Right kidney (tissue), 1 donor: ENCODE data around the gene KLF2.

Experiments
- DNase-seq: peaks from one replicate; pipeline ENCODE4 v3.0.0-alpha.2; 2016

Gene KLF2

DNA sequence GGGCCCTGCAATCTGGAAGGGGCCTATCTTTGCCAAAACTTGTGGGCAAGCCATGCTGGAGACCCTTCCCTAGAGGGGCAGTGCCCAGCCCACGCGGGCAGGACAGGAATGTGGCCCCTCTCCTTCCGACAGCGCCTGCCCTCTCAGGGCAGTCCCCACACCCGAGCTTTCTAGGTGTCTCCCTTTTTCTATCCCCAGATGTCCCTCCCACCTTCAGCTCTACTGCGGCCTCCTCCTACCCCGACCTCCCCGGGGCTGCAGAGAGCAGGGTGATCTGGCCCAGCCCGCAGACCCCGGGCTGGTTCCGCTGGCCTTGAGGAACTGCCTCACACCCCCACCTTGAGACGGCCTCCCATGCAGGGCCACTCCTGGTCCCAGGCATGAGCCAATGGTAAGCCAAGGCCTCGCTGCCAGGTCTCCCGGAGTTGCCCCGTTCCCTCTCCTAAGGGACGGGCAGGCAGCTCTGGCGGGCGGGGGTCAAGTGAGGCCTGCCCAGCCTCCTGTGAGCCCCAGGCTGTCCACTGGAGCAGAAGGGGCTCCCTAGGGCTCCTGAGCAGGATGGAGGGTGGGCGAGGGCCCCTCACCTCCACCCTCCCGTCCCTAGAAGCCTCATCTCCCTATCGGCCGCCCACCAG, 39.7 kb downstream of the KLF2 start:
- DNase-seq: no peak

DNA sequence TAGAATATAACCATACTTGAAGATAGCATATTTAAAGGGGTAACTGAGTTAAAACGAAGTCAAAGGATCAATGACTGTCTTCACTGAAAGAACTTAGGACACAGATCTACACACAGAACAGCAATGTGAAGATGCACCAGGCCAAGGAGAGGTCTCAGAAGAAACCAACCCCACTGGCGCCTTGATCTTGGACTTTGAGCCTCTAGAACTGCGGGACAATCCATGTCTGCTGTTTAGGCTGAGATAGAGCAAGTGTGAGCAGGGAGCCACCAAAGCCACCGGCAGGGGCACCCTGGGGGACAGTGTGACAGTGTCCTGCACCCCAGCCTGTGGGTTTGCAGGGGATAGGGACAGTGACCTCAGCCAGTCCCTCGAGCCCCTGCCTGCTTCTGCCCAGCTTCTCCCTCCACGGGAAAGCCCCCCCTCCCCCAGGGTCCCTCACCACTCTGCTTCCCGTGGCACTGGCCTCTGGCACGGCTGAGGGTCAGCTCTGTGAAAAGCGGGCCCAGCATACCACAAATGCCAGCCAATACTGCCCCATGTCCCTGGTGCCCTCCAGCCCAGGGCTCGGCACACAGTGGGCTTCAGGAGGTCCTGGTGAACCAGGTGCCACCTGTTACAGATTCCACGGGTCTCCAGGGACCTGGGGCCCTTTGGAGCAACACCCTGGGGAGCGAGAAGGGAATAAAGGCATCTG, 40.8 kb downstream of the KLF2 start:
- DNase-seq: no peak

DNA sequence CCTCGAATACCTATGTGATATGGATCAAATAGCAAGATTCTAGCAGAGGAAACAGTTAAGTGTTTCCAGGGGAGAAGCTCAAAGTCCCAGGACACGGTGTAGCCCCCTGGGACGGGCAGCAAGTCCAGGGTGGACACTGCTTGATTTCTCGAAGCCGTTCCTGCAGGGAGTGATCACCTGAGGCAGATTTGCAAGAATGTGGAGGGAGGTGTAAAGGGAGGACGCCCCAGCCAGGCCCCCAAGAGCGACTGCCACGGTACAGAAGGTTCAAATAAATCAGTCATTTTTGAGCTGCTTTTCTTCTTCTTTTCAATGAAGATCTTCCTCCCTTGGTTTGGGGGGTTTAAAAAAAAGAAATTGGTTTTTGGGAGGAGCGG, 41.4 kb downstream of the KLF2 start:
- DNase-seq: no peak

DNA sequence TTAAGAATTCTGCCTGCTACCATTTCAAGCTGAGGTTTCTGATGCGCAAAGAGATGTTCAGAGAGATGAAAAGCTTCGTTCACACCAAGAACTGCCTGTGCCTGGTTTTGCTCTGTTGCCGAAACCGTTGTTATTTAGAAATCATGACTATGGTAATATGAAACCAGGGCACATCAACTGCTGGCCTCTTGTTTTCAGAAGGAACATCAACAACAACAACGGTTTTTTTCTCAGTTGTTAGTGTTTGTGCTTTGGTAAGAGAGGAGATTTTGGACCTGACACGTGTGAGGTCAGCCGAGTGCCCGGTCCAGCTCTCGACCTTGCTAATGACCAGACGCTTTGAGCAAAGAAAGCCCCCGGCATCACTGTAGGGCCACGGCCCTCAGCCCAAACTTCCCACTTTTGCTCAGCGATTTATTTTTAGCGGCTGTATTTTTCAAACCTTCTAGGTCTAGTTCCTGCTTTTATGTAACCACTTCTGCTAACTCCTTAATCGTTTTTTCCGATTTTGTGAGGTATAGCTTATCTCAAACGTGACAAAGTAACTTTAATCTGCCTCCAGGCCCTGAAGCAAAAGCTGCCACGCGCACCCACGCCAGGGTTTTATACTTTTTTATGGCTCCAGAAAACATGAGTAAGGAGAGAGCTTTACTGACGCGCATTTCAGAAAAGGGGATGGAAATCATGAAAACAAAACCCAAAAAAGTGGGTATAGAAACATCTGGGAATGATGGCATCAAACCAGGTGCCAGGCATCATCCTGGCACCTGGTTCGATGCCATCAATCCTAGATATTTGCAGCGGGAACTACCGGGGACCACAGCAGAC, 42.0 kb downstream of the KLF2 start:
- DNase-seq: peak; percentile 28

DNA sequence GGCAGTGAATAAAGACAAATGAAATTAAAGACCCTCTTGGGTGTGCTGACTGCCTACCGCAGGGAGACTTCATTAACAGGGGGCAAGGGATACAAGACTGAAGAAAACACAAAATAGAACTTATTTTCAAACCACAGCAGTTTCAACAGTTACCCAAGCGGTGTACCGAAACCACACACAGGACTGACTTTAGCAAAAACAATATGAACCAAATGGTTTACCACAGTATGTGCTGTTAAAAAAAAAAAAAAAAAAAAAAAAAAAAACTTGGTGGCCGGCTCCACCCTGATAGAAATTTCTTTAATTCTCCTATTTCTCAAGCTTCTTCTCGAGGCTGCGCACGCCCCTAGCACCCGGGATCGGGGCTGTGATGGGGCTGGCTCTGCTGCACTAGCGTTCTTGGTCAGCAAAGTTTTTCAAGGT, 42.6 kb downstream of the KLF2 start:
- no peak for DNase-seq

DNA sequence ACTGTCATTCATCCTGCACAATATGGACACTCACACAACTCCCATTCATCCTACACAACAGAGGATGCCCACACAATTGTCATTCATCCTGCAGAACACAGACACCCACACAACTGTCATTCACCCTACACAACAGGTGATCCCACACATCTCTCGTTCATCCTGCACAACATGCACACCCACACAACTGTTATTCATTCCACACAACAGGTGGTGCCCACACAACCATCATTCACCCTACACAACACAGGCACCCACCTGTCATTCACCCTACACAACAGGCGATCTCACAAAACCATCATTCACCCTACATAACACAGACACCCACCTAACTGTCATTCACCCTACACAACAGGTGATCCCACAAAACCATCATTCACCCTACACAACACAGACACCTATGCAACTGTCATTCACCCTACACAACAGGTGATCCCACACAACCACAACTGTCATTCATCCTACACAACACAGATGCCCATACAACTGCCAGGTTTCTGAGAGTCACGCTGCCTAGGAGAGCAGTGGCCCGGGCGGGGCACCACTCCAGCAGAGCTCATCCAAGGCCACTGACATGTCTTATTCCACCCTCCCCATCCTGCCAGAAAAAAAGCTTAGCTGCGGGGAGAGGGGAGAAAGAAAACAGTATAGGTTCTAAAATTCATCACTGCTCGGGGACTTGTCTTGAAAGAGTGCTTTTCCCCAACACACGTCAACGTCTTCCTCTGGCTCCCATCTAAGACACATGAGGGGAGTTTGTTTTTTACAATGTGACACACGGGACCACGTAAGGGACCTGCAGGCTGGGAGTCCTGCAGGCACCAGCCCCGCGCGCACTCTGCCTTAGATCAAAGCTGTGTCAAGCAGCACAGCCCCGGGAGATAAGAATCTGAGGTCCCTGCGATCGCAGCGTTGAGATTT, 44.0 kb downstream of the KLF2 start:
- DNase-seq: no peak

DNA sequence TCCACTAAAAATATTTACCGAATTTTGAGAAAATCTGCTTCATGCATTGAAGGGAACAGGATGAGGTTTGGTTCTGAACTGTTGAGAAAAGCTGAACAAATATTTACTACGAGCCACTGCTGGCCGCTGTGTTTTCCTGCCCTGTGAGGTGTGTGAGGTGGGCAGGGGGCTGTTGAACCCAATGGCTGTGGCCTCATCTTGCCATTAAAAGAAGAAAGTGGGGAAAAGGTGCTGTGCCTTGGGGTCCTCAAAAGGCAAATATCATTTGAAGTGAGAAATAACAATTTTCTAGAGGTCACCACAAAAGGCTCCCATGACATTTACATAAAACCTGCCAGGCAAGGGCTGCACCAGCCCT, 44.7 kb downstream of the KLF2 start:
- no peak for DNase-seq

DNA sequence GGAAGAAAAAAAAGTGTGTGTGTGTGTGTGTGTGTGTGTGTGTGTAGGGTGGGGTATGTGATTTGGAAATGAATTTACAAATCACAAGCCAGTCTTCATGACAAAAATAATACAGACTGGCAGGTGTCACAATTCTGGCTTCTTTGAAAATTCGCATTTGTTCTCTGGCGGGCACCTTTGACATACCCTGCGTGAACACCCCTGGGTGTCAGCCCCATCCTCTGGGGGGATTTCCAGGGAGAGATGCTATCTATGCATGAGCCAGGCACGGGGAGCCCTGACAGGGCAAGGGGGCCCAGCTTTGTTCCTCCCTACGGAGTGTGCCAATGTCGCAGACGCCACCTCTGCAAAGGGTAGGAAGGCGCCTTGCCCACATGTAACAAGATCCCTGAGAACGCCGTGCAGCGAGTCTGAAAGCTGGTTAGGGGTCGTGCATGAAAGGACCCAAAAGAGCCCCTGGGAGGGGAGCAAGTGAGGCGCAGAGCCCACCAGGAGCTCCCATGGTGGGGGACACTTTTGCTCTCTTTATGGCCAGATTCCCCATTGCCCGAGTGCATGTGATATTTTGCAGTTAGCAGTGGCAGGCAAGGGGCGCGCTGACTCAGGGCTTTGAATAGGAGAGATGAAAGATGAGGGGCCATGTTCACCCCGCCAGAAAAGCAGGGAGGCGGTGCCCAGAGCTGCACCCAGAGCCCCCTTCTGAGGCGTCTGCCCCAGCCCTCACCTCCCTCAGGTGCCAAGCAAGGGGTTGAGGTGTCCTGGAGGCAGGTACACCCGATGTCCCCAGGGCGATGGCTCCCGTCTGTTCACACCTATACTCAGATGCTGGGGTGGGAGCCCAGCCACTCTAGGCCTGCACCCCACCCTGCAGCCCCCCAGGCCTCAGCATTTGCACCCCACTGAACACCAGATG, 45.3 kb downstream of the KLF2 start:
- no peak for DNase-seq

DNA sequence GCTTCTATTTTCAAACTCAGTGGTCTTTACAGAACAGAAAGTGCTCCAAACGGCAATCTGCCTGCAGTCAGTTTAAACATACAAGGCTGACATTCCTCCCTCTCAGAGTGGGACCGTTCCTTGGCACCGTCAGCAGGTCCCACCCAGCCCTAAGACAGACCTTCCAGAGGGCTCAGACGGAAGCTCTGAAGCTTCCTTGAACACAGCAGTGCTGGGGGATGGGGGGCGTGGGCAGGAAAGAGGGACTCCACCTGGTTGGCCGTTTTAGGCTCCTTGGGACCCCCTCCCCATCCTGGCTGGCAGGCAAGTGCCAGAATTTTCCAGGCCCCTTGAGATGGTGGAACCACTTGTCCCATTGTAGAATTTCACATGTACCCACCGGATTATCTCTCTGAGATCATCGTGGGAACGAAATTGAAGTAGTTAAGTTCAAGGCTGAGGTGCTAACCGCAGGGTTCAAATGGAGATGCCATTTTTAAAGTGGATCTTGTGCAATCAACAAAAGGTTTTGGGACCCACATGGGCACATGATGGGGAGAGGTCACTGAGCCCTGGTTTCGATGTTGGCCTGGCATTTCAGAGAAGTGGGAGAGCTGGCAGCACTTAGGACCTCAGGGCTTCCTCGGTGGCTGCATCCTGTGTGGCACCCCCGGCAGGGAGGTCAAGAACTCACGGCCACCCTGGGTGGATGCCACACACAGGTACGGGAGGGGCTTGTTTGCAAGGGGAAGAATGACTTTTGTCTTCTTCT, 46.2 kb downstream of the KLF2 start:
- no peak for DNase-seq

DNA sequence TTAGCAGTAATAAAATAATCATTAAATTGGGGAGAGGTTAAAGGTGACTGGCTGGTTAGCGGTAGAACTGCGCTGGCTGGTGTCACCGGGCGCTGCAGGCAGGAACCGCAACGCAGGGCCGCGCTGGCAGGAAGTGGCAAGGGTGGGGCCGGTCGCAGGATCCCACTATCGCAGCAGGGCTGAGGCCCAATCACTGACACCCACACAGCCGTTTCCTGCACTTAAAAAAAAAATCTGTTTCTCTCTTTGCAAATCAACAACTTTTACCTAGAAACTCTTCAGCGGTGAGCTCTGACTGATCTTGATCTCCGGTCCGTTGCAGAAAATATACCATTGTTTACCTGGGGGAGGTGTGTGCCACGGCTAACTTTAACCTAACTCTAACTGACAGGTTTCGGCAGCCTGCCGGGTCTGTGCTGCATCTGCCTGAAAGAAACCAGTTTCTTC, 46.9 kb downstream of the KLF2 start:
- no peak for DNase-seq

DNA sequence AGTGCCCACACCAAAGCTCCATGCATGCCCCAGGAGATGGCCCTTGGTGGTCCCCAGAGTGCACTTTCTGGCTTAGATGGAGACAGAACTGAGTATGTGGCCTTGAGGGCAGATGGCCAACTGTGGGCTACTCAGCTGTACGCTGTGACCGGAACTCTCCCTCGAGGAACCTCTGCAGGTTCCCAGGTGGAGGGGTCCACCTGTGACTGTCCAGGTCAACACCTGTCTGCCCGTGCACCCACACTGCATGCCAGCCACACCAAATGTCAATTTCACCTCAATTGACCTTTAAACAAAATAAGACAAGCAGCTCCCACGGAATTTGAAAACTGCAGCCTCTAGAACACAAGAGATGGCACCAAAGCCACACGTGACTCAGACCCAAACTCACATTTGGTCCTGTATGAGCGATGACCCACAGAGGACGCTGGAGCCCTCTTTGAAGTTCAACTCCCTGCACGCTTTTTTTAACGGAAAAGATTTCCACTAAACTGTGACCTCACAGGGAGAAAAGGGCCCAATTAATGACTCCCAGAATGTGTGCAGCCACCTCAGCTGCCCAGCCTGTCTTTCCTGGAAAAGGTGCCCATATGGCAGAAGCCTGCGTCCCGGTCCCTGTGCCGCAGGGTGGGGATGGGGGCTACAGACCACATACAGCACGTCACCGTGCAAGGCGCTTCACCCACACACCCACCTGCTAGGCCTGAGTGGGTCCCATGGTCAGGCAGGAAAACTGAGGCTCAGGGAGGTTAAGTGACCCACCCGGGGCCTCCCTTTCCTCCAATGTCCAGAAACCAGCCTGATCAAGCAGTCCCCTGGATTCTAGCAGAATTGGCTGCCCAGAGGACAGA, 47.7 kb downstream of the KLF2 start:
- no peak for DNase-seq

DNA sequence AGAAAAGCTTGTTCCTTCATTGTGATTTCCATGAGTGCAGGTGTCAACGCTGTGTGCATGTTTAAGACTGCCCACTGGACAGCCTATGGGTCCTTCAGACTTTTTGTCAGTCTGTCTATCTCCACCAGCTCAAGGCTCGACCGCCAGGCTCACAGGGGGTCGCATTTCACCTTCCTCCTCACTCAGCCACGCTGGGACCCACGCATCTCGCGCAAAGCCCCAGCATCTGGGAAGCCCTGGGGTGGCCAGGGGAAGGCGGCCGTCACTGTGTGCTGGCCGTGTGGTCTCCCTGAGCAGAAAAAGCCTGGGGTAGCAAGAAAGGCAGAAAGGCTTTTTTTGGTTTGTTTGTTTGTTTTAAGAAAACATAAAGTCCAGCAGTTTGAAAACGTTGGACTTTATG, 48.5 kb downstream of the KLF2 start:
- DNase-seq: no peak

DNA sequence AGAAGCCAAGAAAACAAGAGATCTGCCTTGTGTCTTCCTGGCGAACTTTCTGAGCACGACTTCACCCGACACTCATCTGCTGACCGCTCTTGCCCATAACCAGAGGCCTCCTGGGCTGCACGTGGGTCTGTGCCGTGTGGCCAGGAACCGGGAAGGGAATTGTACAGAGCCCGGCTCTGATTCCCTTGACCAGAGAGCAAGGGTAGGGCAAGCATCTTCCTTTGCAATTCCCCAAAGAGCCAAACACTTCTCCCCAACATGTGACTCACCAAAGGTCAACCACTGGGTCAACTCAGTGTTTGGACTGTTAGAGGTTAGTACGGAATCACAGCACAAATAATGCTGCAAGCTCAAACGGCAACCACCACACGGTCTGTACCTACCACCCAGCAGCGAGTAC, 48.9 kb downstream of the KLF2 start:
- no peak for DNase-seq

DNA sequence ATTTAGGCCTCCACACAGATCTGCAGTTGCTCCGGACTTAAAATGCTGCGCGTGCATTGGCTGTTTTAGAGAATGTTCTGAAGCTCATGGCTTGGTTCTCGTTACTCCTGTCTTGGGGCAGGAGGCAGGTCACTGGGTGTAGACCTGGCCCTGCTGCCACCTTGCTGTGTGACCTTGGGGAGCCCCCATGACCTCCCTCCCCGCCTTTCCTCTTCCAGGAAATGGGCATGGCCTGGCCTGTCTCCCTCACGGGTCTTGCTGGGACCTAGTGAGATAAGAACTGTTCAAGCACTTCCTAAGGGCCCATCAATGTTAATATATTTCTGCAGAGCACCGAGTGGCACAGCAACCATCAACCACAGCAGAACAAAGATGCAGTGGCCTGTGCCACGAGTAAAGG, 49.4 kb downstream of the KLF2 start:
- DNase-seq: no peak

DNA sequence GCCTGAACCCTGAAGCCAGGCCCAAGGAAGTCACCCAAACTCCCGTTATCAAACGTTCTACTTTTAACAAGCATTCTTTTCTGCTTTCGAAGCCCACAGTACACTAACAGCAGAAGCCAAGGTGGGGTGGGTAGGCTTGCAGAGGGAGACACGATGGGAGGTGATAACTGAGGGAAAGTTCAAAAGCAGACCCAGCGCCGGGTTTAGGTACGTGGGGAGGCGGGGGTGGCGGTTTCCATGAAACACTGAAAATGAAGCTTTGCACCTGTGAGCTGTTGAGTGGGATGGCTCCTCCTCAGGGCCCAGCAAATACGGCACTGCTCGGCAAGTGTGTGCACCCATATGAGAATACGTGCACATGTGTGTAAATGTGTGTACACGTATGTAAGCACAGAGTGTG, 49.8 kb downstream of the KLF2 start:
- DNase-seq: no peak

DNA sequence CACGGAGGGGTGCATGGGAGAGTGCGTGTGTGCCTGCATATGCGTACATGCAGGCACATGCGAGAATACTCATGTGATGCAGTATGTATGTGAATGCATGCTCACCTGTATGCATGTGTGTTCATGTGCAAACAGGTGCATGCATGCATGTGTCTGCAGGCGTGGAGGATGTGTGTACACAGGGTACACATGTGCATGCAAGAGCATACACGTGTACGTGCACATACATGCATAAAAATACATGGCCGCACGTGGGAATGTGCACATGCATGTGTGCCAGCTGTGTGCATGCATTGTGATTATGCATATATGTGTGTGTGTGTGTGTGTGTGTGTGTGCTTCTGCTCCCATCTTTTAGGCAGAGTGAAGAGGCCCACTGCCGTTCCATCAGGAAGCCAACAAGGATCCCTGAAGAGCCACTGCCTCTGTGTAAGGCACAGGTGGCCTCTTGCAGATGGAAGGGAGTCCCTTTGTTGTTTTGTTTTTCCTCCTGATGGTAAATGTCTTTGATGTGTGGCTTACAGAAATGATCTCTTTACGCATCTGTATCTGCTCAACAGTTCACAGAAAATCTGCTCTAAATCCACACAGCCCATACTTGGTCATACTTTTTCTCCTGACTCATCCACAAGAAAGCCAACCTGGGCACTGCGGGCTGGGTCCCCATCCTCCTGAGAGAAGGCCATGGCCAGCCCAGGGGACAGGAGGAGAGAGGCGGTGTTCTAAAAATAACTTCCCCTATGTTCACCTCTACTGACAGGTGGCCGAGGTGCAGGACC, 50.7 kb downstream of the KLF2 start:
- DNase-seq: no peak

DNA sequence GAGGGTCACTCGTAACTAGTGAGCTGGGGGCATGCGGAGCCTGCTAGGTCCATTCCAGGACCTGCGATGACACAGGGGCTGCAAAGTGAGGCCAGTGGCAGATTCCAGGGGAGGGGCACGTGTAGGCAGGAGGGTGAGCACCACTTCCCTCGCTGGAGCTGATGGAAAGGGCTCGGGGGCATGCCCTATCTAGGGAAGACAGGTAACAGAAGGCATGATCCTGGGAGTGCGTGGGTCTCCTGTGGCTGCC, 51.2 kb downstream of the KLF2 start:
- no peak for DNase-seq

DNA sequence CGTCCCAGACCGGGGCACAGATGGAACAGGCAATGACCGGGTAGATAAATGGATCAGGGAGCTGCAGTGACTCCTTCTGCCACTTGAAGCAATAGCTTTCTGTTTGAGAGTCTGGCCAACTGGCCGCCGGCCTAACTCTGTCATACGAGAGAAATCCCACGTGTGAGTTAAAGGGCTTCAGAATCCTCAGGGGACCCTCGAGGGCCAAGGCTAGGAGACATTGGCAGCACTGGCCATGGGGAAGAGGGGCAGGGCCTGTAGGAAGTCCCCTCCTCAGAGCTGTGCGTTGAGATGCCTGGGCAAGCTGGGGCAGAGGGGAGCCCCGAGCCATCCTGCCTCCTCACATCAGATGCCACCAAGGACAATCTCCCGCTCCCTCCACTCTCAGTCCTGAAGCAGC, 51.6 kb downstream of the KLF2 start:
- DNase-seq: no peak

DNA sequence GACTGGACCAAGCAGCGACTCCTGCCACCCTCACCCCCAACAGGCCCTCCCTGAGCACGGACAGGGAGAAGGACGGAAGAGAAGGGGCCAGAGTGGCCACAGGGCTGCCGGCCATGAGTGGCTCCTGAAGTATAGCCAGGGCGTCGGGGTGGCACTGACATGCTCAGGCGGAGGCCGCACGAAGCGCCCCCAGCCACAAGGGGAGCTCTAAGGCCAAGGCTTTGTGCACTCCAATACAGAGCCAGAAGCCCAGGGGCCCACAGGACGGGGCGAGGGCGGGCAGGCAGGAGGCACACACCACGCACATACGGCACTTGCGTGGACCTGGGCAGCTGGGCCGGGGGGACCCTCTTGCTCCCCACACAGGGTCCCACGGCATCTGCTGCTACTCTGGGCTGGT, 52.0 kb downstream of the KLF2 start:
- DNase-seq: no peak
